ENCODE data around the gene ARHGAP36.

Gene ARHGAP36

GRCh38 chrX:131041667-131042066, 16.5 kb upstream of the ARHGAP36 start:
- DNase-seq (ENCODE audit: low read depth, low spot score), result no peak
- Histone ChIP-seq H3K27me3 (ENCODE audit: insufficient read depth, insufficient read length) (no peaks in the 10 kb centered on the region), H3K9me3 (ENCODE audit: insufficient read depth, low read length) (no peaks in the 10 kb centered on the region), H3K36me3 (ENCODE audit: insufficient read depth, insufficient read length, low read length) (no peaks in the 10 kb centered on the region), H3K4me3 (ENCODE audit: insufficient read length, low read depth) (no peak overlapping the region), H3K4me1 (ENCODE audit: insufficient read depth, insufficient read length) (no peaks in the 10 kb centered on the region), H3K9ac (ENCODE audit: insufficient read length, low read depth) (no peak overlapping the region)
- no peak for TF ChIP-seq SUZ12 (IDR thresholded peaks at IDR 0.05; ENCODE audit: extremely low read depth, insufficient read depth, insufficient read length)
- no peak for TF ChIP-seq YY1 (IDR thresholded peaks at IDR 0.05; ENCODE audit: insufficient read depth, insufficient read length)
- TF ChIP-seq ZNF274 (IDR thresholded peaks at IDR 0.05; ENCODE audit: low read depth, low read length), result no peak

DNA sequence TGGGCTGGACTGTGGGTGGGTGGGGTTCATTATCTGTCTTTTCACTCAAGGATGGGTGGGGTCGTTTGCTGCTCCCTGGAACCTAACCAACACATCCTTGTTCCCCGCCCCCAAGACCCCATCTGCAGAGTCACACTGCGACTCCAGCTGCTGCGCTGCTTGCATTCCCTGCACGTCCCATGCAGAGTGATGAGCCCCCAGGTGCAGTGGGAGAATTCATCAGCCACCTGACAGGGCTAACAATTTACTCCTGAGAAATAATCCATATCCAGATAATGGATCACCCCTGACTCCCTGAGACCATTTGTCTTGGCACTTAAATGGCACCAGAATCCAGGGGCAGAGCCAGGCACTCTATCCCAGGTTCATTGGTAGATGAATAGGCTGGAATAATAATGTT, 12.4 kb upstream of the ARHGAP36 start:
- Histone ChIP-seq H3K9ac (ENCODE audit: insufficient read length, low read depth) (no peak overlapping the region), H3K9me3 (ENCODE audit: insufficient read depth, low read length) (no peaks in the 10 kb centered on the region), H3K4me3 (ENCODE audit: insufficient read length, low read depth) (no peak overlapping the region), H3K27me3 (ENCODE audit: insufficient read depth, insufficient read length) (no peaks in the 10 kb centered on the region), H3K4me1 (ENCODE audit: insufficient read depth, insufficient read length) (no peaks in the 10 kb centered on the region), H3K36me3 (ENCODE audit: insufficient read depth, insufficient read length, low read length) (no peaks in the 10 kb centered on the region)
- no peak for TF ChIP-seq ZNF274 (IDR thresholded peaks at IDR 0.05; ENCODE audit: low read depth, low read length)
- no peak for TF ChIP-seq SUZ12 (IDR thresholded peaks at IDR 0.05; ENCODE audit: extremely low read depth, insufficient read depth, insufficient read length)
- TF ChIP-seq YY1 (IDR thresholded peaks at IDR 0.05; ENCODE audit: insufficient read depth, insufficient read length), result no peak
- DNase-seq (ENCODE audit: low read depth, low spot score), result no peak

- H3K27me3 ChIP-seq (ENCODE audit: insufficient read depth, insufficient read length), result no peaks in the 10 kb centered on the region
- no peaks in the 10 kb centered on the region for H3K4me1 ChIP-seq (ENCODE audit: insufficient read depth, insufficient read length)
- no peaks in the 10 kb centered on the region for H3K36me3 ChIP-seq (ENCODE audit: insufficient read depth, insufficient read length, low read length)
- no peak overlapping the region for H3K9ac ChIP-seq (ENCODE audit: insufficient read length, low read depth)
- TF ChIP-seq ZNF274 (IDR thresholded peaks at IDR 0.05; ENCODE audit: low read depth, low read length) (no peak), SUZ12 (IDR thresholded peaks at IDR 0.05; ENCODE audit: extremely low read depth, insufficient read depth, insufficient read length) (no peak), YY1 (IDR thresholded peaks at IDR 0.05; ENCODE audit: insufficient read depth, insufficient read length) (no peak)
- no peak for DNase-seq (ENCODE audit: low read depth, low spot score)
- no peaks in the 10 kb centered on the region for H3K9me3 ChIP-seq (ENCODE audit: insufficient read depth, low read length)
- H3K4me3 ChIP-seq (ENCODE audit: insufficient read length, low read depth), result no peak overlapping the region
These were observed 11.6 kb upstream of the ARHGAP36 start for GRCh38 chrX:131046596-131046995.

DNA sequence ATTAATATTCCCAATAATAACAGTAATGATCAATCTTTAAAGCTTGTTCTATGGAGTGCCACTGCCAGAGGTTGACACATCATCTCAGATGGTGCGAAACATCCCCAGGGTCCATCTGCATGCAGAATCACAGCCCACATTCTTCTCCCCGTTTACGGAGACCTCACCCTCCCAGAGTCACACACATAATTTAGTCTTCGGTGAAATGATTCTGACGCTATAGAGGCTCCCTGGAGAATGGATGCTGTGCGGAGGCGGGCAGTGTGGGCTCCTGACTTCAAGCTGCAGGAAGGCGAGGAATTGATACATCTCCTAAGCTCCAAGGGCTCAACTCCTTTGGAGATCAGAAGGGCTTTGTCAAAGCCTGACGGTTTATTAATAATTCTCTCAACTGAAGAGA, 11.0 kb upstream of the ARHGAP36 start:
- Histone ChIP-seq H3K27me3 (ENCODE audit: insufficient read depth, insufficient read length) (no peaks in the 10 kb centered on the region), H3K4me1 (ENCODE audit: insufficient read depth, insufficient read length) (no peaks in the 10 kb centered on the region)

GRCh38 chrX:131053076-131053475, 5.1 kb upstream of the ARHGAP36 start:
- DNase-seq (ENCODE audit: low read depth, low spot score), result no peak
- H3K9ac ChIP-seq (ENCODE audit: insufficient read length, low read depth), result no peak overlapping the region
- no peaks in the 10 kb centered on the region for H3K27me3 ChIP-seq (ENCODE audit: insufficient read depth, insufficient read length)
- TF ChIP-seq ZNF274 (IDR thresholded peaks at IDR 0.05; ENCODE audit: low read depth, low read length), result no peak
- no peak for TF ChIP-seq SUZ12 (IDR thresholded peaks at IDR 0.05; ENCODE audit: extremely low read depth, insufficient read depth, insufficient read length)
- TF ChIP-seq YY1 (IDR thresholded peaks at IDR 0.05; ENCODE audit: insufficient read depth, insufficient read length), result no peak
- no peaks in the 10 kb centered on the region for H3K4me1 ChIP-seq (ENCODE audit: insufficient read depth, insufficient read length)
- H3K4me3 ChIP-seq (ENCODE audit: insufficient read length, low read depth), result no peak overlapping the region
- H3K36me3 ChIP-seq (ENCODE audit: insufficient read depth, insufficient read length, low read length), result no peaks in the 10 kb centered on the region
- H3K9me3 ChIP-seq (ENCODE audit: insufficient read depth, low read length), result no peaks in the 10 kb centered on the region

More for the DNA sequence above, 11.0 kb upstream of the ARHGAP36 start:
- no peak for DNase-seq (ENCODE audit: low read depth, low spot score)
- TF ChIP-seq SUZ12 (IDR thresholded peaks at IDR 0.05; ENCODE audit: extremely low read depth, insufficient read depth, insufficient read length) (no peak), YY1 (IDR thresholded peaks at IDR 0.05; ENCODE audit: insufficient read depth, insufficient read length) (no peak), ZNF274 (IDR thresholded peaks at IDR 0.05; ENCODE audit: low read depth, low read length) (no peak)
- Histone ChIP-seq H3K9ac (ENCODE audit: insufficient read length, low read depth) (no peak overlapping the region), H3K36me3 (ENCODE audit: insufficient read depth, insufficient read length, low read length) (no peaks in the 10 kb centered on the region), H3K9me3 (ENCODE audit: insufficient read depth, low read length) (no peaks in the 10 kb centered on the region), H3K4me3 (ENCODE audit: insufficient read length, low read depth) (no peak overlapping the region)

DNA sequence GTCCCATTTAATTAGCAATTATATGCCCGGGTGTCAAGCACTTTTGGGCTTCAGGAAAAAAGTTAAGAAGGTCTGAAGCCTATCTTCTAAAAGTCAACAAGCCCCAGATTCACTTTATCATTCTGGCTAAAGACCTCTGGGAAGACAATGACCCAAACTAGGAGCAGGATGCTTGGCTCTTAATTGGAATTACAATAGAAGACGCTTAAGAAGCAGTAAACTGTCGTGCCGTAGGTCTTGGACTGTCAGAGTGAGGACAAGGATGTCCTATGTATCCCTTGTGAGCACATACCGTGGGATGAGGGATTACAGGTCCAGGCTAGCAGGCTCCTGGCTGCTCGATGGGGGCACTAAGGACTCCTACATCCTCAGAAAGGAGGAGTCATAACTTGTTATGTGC, 3.2 kb upstream of the ARHGAP36 start:
- no peak overlapping the region for H3K9ac ChIP-seq (ENCODE audit: insufficient read length, low read depth)
- H3K9me3 ChIP-seq (ENCODE audit: insufficient read depth, low read length), result no peaks in the 10 kb centered on the region
- DNase-seq (ENCODE audit: low read depth, low spot score), result no peak
- no peaks in the 10 kb centered on the region for H3K4me1 ChIP-seq (ENCODE audit: insufficient read depth, insufficient read length)
- no peaks in the 10 kb centered on the region for H3K27me3 ChIP-seq (ENCODE audit: insufficient read depth, insufficient read length)
- H3K4me3 ChIP-seq (ENCODE audit: insufficient read length, low read depth), result no peak overlapping the region
- TF ChIP-seq ZNF274 (IDR thresholded peaks at IDR 0.05; ENCODE audit: low read depth, low read length), result no peak
- no peak for TF ChIP-seq SUZ12 (IDR thresholded peaks at IDR 0.05; ENCODE audit: extremely low read depth, insufficient read depth, insufficient read length)
- TF ChIP-seq YY1 (IDR thresholded peaks at IDR 0.05; ENCODE audit: insufficient read depth, insufficient read length), result no peak
- H3K36me3 ChIP-seq (ENCODE audit: insufficient read depth, insufficient read length, low read length), result no peaks in the 10 kb centered on the region

DNA sequence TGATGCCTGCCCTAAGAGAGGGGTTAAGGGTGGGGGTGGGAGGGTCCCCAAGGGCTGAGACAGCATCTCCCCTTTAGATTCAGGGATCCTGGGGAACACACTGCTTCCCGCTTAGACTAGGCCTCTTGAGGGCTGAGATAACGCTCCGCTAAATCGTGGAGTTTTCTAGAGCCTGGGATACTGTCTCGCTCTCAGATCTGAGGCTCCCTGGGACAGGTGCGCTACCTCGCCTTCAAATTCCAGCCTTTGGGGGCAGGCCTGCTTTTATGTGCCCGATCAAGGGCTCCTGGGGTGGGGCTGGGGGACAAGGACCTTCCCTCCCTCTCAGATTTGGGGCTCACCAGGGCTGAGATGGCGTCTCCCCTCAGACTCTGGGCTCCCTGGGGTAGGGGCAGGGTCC, 440 bp upstream of the ARHGAP36 start:
- Histone ChIP-seq H3K4me3 (ENCODE audit: insufficient read length, low read depth) (no peak overlapping the region), H3K9me3 (ENCODE audit: insufficient read depth, low read length) (no peaks in the 10 kb centered on the region), H3K36me3 (ENCODE audit: insufficient read depth, insufficient read length, low read length) (no peaks in the 10 kb centered on the region), H3K9ac (ENCODE audit: insufficient read length, low read depth) (no peak overlapping the region), H3K4me1 (ENCODE audit: insufficient read depth, insufficient read length) (no peaks in the 10 kb centered on the region), H3K27me3 (ENCODE audit: insufficient read depth, insufficient read length) (no peaks in the 10 kb centered on the region)
- TF ChIP-seq ZNF274 (IDR thresholded peaks at IDR 0.05; ENCODE audit: low read depth, low read length), result no peak
- TF ChIP-seq SUZ12 (IDR thresholded peaks at IDR 0.05; ENCODE audit: extremely low read depth, insufficient read depth, insufficient read length), result no peak
- no peak for TF ChIP-seq YY1 (IDR thresholded peaks at IDR 0.05; ENCODE audit: insufficient read depth, insufficient read length)
- no peak for DNase-seq (ENCODE audit: low read depth, low spot score)

All from NT2/D1 (cell line).